Measurements from ENCODE around the gene SMIM38.
"Not testable (repeated sequence)": the region's sequence is repeated elsewhere in the genome, so short reads cannot be mapped to it uniquely, and the experiment has no call there.

SMIM38 gene

DNA sequence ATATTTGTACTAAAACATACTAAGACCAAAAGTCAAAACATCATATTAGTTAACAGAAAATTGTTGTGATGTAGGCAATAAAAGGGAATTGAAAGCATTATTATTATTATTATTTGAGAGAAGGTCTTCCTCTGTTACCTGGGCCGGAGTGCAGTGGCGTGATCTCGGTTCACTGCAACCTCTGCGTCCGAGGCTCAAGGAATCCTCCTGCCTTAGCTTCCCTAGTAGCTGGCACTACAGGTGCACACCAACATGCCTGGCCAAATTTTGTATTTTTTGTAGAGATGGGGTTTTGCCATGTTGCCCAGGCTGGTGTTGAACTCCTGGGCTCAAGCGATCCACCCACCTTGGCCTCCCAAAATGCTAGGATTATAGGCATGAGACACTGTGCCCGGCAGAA lies 15.6 kb upstream of the SMIM38 start:
- not testable (repeated sequence) for DNase-seq (ENCODE audit: low read depth)

DNA sequence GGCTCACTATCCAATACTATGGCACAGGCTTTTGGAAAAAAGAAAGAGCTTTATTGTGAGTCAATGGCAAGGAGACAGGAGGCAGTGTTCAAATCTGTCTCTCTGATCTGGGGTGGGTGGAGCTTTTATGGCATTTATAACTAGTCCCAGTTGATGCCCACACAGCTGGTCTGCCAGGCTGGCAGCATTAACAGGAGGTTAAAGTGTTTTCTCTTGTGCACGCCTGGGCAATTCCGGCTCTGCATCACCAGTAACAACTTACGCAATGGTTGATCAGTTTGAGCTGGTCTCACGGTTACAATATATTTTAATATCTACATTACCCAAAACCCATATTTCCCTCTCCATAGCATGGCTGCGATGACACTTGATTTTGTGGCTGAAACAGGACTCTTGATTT lies 15.1 kb upstream of the SMIM38 start:
- DNase-seq (ENCODE audit: low read depth), result no peak

DNA sequence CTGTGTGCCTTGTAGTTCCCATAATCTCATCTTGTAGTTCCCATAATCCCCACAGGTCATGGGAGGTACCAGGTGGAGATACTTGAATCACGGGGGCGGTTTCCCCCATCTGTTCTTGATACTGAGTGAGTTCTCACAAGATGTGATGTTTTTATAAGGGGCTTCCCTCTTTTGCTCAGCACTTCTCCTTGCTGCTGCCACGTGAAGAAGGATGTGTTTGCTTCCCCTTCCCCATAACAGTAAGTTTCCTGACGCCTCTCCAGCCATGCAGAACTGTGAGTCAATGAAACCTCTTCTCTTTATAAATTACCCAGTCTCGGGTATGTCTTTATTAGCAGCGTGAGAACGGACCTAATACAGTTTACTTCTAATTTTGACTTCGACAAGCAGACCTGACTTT lies 14.0 kb upstream of the SMIM38 start:
- no peak for DNase-seq (ENCODE audit: low read depth)

DNA sequence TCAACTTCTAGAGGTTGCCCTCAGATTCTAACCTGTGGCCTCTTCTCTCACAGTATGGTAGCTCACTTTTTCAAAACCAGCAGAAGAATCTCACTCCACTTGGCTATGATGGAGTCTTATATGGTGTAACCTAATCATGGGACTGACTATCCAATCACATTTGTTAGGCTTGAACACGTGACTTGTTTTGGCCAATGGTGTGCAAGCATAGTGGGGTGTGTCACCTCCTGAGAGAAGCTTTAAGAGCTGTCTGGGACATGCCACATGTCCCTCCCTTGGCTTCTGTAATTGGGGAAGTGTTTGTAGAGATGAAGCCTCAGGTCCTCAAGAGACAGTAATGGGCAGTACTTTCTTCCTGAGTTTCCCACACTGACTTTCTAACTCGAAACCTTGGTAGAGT lies 12.8 kb upstream of the SMIM38 start:
- no peak for DNase-seq (ENCODE audit: low read depth)

DNA sequence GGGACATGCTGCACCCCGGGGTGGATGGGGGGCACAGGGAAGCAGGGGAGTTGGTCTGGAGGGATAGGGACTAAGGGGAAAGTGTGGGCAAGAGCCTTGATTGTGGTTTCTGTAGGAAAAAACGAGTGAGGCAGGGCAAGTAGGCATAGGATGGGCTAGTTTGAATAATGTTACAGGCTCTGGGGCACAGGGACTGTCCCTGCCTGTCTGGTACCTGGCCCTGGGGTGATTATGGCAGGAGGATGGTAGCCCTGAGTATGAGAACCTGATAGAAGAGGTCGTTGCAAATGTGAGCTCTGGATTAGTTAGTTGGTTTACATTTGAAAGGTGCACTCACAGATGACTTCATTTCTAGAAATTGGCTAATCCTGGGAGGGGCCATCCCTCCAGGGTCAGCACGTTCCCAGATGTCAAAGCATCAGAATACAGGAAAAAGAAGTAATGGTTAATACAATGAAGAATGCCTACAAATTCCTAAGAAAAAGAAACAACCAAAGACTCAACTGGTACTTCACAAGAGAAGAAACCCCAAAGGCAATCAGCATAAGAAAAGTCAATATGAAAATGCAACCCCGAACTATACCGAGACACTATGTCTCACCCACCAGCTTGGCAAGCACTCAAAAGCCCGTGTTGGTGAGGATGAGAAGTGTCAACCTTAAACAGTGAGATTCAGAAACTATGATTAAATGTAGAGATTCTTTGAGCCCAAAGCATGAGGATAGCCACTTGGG lies 11.3 kb upstream of the SMIM38 start:
- DNase-seq (ENCODE audit: low read depth), result no peak

DNA sequence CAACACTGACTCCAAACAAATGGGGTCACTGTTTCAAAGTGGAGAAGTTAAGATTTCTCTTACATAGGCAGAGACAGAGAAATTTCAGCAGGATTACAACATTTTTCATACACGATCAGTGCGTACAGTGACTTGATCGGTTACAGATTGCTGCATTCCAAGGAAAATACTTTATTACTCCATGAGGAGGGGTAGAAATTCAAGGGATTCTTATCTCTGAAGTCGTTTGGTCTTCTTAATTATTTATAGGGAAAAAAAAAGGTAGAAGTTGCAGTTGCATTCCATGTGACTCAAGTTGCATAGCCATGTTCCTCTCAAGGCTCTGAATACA lies 10.7 kb upstream of the SMIM38 start:
- no peak for DNase-seq (ENCODE audit: low read depth)

DNA sequence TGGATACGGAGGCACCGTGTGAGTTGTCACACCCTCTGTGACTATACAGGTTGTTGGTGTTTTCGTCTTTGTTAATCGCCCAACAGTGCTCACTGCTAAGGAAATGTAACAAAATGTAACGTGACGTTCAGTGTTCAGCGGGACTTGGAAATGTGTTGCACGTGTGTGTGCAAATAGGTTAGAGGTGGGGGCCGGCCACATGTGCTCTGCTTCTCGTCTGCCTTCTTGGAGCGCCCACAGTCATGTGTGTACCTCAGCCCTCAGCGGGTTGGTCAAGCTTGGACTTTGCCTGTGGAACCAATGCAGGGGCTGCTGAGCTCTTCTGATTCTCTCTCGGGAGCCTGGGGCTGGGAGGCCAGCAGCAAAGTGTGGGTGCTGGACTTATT lies 7.4 kb upstream of the SMIM38 start:
- no peak for DNase-seq (ENCODE audit: low read depth)

DNA sequence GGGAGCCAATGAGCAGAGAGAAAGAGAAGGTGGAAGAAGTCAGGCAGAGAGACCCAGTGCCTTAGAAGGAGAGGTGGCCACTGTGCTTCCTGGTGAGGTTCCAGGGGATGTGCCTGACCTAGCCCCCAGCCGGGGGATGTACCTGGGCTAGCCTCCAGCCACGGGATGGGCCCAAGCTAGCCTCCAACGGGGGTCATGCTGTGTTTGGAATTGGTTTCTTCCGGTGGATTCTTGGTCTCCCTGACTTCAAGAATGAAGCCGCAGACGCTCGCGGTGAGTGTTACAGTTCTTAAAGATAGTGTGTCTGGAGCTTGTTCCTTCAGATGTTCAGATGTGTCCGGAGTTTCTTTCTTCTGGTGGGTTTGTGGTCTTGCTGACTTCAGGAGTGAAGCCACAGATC lies 6.9 kb upstream of the SMIM38 start:
- no peak for DNase-seq (ENCODE audit: low read depth)

DNA sequence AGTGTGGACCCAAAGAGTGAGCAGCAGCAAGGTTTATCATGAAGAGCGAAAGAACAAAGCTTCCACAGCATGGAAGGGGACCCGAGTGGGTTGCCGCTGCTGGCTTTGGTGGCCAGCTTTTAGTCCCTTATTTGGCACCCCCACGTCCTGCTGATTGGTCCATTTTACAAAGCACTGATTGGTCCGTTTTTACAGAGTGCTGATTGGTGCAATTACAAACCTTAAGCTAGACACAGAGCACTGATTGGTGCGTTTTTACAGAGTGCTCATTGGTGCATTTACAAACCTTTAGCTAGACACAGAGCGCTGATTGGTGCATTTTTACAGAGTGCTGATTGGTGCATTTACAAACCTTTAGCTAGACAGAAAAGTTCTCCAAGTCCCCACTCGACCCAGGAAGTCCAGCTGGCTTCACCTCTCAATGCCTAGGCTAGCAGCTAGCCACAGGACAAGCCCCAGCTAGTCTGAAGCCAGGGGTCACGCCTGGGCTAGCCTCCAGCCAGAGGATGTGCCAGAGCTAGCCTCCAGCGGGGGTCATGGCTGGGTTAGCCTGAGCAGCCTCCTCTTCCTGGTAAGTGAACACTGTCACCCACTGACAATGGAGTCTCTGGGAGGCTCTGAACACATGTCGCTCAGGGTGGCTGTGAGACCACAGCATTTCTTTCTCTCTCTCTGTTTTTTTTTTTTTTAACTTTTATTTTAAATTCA lies 6.2 kb upstream of the SMIM38 start:
- DNase-seq (ENCODE audit: low read depth), result not testable (repeated sequence)

DNA sequence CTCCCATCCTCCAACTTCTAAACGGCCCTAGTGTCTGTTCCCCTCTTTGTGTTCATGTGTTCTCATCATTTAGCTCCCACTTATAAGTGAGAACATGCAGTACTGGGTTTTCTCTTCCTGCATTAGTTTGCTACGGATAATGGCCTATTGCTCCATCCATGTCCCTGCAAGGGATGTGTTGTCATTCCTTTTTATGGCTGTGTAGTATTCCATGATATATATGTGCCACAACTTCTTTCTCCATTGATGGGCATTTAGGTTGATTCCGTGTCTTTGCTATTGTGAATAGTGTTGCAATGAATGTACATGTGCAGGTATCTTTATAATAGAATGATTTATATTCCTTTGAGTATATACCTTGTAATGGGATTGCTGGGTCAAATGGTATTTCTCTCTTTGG lies 5.6 kb upstream of the SMIM38 start:
- no peak for DNase-seq (ENCODE audit: low read depth)

DNA sequence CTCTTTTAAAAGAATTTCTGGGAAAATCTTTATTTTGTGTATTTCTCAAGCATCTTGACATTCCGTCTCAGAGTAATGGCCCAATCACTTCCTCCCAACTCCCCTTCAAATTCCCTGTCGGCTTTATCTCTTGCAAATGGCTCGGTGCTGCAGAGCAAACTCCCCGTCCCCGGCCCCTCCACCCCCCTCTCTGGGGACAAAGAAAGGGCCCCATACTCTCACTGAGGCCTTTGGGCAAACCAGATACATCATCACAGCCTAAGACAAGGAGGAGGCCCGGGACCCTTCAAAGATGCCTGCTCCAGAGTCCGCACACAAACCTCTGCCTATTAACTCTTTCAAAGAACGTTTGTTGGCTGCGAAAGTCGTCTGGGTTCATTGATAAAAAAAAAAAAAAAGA lies 3.9 kb upstream of the SMIM38 start:
- DNase-seq (ENCODE audit: low read depth), result no peak

DNA sequence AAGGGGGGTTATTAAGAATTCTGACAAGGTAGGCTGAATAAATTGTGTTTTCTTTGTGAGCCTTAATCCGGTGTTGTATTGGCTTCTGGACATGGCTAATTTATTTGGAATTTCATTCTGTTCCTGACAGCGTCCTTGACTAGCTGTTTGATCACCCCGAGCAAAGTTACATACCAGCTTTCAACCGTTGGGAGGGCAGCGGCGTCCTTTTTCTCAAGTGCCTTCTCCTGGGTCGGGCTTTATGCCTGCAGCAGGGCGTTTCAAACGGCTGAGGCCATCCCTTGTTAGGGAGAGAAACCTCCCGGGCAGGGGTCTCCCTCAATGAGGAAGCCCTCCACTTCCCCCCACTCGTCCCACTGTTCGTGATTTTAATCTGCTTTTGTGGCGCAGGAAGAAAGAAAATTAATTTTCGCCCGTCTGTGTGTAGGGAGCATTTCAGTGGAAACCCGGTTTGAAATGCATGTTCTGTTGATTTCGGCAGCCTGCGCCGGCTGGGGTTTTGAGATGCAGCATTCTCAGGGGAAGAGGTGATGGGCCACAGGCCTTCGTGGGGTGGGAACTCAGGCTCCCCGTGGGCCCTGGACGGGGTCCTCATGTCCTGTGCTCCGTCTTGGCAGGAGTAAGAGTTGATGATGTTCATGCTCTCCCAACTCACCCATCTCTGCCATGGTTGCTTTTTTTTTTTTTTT lies 2.9 kb upstream of the SMIM38 start:
- no peak for DNase-seq (ENCODE audit: low read depth)

DNA sequence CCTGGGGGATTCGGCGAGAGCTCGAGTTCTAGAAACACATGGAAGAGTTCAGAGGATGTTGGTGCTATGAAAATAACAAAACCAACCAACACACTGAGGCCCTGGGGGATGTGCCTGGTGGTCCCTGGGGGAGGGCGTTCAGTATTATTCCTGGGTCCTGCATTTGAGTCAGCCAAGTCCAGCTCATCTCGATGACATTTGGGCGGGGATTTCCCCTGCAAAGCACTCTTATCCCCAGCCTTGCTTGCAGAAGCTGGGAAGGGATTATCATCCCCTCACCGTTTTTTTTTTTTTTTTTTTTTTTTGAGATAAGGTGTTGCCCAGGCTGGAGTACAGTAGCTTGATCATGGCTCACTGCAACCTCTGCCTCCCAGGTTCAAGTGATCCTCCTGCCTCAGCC lies 2.1 kb upstream of the SMIM38 start:
- no peak for DNase-seq (ENCODE audit: low read depth)

DNA sequence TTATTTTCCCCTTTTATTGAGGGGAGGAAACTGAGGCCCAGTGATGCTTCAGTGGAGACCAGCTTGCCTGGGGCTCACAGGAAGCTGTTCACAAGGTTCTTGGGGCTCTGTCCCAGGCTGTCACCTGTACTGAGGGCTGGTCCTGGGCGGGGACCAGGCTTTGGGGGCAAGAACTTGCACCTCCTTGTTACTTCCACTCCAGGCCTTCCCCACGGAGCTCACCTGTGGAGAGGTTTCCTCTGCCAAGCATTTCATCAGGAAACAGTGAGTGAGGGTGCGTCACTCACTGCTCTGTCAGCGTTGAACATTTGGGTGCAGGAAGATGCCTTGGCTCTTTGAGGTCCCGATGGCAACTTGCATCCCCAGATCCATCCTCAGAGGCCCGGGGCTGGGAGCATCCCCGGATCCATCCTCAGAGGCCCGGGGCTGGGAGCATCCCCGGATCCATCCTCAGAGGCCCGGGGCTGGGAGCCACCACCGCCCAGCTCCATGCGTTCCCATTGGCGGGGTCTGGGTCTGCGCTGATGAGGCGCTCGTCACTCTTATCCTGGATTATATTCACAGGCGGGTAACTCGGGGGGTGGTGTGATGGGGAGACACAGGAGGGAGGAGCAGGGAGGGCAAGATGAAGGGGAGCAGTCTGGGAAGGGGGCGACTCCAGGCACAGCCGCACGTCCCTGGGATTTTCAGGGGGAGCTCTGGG lies 1.4 kb upstream of the SMIM38 start:
- no peak for DNase-seq (ENCODE audit: low read depth)

DNA sequence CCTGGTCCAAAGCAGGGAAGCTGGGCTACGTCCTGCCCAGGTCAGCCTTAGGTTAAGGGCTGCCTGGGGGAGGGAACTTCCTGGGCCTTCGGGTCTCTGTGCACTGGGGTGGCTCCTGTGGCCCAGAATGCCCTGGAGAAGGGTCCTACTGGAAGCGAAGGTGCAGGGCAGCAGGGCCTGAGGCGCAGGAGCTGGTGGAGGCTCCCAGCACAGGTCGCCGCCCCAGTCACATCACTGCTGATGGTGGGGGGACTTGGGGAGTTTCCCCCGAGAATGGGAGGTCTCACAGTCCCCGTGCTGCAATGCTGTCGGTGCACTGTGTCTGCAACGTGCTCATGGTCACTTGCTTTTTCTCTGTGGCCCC lies 815 bp upstream of the SMIM38 start:
- no peak for DNase-seq (ENCODE audit: low read depth)

DNA sequence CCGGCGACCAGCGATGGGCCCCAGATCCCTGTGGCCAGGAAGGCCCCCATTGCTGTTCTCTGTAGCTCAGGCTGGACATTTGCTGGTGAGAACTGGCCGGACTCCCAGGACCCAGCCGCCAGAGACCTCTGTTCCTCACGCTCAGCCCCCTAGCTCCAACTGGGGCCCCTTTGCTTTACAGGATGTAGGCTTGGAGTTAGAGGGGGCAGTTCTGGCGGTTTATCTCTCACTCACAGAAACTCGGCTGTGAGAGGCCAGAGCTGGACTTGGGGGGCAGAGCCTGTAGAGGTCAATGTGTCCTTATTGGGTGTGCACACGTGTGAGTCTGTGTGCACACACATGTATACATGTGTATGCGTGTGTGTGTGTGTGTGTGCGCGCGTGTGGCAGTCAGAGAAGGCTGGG lies 502 bp downstream of the SMIM38 start:
- no peak for DNase-seq (ENCODE audit: low read depth)

DNA sequence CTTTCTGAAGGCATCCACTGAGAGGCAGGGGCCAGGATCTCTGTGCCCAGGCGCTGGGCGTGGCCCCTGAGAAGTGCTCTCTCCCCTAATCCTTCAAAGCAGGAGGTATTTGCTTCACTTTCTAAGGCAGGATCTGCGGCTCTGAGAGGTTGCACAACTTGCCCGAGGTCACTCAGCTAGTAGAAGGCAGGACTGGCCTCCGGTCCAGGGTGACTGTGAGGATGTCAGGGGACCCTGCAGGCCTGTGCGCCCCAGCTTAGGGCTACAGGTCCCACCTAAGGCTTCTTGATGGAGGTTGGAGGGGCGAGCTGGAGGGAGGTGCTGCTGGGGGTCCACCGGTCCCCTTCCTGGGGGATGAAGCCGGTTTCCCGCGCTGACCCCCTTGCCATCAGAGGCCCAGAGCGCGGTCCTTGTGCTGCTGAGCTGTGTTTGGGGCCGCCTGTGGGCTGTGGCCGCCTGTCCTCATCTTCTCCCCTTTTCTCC lies 979 bp downstream of the SMIM38 start:
- DNase-seq (ENCODE audit: low read depth), result no peak

DNA sequence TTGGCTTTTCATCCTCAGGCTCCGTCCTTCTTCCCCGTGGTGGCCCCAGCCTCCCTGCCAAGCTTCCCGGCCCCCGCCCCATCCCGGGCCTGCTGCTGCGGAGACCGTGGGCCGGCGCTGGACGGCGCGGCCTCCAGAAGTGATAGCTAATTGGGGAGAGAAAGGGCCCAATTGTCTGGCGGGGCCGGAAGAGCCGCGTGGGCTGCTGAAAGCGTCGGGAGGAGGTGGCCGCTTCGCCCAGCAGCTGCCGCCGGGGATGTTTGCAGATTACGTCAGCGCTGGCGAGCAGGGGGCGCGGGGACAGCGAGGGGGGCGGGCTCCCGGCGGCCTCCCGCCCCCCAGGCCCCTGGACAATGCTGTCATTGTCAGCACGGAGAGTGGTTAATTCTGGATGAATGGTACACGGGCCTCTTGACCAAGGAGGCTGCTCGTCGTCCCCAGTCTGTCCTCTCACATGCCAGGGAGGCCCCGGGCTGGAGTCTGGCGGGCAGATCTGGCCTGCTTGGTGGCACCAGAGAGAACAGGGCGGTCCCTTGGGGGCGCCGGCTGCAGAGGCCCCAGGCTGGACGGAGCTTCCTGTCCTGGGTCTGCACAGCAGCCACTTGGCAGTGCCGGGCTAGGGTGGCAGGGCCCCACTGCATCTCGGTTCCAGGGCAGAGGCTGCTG lies 1.6 kb downstream of the SMIM38 start:
- no peak for DNase-seq (ENCODE audit: low read depth)

DNA sequence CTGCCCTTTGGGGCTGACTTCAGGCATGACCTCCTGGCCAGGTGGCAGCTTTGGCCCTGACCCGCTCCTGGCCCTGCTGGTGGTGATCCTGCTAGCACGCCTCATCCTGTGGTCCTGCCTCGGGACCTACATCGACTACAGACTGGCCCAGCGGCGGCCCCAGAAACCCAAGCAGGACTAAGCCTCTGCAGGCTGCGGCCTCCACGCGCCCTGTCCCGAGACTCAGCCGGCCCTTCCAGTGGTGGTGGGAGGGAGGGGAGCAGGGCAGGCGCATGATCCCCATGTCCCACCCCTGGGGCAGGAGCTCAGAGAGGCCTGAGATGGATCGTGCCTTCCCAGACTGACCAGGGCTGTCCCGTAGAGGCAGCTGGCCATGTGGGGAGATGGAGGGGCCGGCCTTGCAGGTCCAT lies 2.1 kb downstream of the SMIM38 start:
- no peak for DNase-seq (ENCODE audit: low read depth)

DNA sequence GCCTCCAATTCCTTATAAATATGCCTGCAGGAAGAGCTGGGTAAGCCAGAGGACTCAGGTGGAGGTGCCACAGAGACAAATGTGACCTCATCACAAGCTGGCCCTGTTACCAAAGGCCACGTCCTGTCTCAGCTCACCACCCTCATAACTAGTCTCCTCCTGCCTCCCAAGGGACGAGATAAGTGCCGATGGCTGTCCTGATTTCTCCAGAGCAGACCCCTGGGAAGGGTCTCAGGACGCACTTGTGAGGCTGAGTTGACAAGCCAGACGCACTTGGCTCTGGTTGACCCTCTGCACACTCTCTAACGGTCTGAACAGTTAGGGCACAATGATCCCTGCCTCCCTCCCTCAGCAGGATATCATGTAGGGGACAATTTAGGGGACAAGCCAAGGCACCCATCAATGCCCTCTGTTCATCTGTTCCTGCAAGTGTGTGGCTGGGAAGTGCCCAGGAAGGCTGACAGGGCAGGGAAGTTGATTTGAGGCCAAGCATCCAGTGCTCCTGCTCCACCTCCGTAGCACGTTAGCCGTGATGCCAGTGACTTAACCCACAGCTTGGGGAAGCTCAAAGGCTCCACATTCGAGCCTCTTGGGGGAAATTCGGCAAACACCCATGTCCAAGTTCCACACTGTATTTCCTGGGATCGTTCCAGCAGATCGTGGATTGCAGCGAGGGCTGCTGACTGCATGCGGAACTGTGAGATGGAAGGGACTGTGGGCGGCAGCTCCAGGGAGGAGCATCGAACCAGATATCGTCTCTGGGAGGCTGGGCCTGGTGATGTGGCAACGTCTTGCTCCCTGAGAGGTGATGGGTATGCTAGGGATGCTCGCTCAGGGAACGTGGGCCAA lies 2.8 kb downstream of the SMIM38 start:
- no peak for DNase-seq (ENCODE audit: low read depth)

DNA sequence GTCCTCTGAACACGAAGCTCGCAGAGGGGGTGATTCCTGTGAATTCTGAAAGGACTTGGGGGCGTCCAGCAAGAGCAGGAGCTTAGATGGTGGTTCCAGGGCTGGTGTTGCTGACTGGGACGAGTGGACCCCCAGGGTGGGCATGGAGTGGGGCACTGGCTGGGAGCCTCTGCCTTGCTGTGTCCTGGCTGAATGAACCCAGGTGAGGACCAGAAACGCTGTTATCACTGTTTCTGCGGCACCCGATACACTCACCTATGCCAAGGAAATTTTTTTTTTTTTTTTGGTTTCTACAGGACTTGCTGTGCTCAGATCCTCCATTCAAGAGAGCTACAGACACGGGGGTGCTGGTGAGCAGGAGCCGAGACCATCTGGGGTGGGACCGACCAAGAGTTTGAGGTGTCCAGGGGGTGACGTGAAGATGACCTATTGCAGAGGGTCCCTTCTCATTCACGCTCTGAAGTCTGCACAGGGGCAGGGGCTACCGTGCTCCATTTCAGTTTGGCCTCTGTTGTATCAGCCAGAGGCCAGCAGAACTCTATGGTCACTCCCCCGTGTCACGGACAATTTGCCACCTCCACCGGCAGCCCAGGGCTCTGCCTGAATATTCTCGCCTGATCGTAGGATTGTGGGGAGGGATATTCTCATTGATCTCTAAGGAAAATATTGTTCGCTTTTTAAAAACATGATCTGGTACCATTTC lies 3.6 kb downstream of the SMIM38 start:
- no peak for DNase-seq (ENCODE audit: low read depth)
